ENCODE results near the gene PTPN4.

DNA sequence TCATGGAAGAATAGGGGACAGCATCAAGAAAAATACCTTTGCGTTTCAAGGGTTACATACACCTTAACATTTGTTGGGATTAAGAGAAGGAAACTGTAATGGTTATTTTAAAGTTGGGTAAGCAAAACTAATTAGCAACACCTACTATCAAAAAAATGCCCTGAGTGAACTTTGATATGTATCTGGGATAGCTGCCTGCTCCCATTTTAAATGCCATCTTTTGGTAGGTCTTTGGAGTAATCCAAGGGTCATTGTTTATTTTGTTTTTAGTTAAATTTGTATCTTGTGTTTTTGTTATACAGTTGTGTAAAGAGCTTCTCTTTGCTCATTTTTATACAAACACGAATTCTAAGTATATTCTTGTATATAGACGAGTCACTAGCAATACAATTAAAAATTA is 9.9 kb downstream of the PTPN4 start:
- TF ChIP-seq ZNF114 (CRISPR knock-in tag; IDR thresholded peaks at IDR 0.05) (no peak), POLR2AphosphoS5 (IDR thresholded peaks at IDR 0.05; ENCODE audit: low read depth) (no peak), REST (IDR thresholded peaks at IDR 0.05; ENCODE audit: unreplicated experiment) (no peak), EZH2phosphoT487 (IDR thresholded peaks at IDR 0.05; ENCODE audit: unreplicated experiment) (no peak), EZH2 (IDR thresholded peaks at IDR 0.05; ENCODE audit: low read depth, unreplicated experiment) (no peak)
- TF ChIP-seq, protein P1, sequence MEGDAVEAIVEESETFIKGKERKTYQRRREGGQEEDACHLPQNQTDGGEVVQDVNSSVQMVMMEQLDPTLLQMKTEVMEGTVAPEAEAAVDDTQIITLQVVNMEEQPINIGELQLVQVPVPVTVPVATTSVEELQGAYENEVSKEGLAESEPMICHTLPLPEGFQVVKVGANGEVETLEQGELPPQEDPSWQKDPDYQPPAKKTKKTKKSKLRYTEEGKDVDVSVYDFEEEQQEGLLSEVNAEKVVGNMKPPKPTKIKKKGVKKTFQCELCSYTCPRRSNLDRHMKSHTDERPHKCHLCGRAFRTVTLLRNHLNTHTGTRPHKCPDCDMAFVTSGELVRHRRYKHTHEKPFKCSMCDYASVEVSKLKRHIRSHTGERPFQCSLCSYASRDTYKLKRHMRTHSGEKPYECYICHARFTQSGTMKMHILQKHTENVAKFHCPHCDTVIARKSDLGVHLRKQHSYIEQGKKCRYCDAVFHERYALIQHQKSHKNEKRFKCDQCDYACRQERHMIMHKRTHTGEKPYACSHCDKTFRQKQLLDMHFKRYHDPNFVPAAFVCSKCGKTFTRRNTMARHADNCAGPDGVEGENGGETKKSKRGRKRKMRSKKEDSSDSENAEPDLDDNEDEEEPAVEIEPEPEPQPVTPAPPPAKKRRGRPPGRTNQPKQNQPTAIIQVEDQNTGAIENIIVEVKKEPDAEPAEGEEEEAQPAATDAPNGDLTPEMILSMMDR (conservative IDR thresholded peaks at IDR 0.05; ENCODE audit: low read depth in 2 of 2) = no peak

Measured in GM23338 (cell line).